Body of pancreas (tissue), 4 donors: ENCODE results near the gene SPATS2. TPM values are rescaled to one million over a fixed set of nuclear protein-coding genes. Genes with fewer than 3 reads are reported as not detected.

Experiments used
- ATAC-seq: fragments of 150-250 bp; one replicate; pipeline ENCODE4 v1.9.1; 2016
- DNase-seq, 4 donors: peaks; one replicate each; pipeline ENCODE4 v3.0.0-alpha.2; 2019
- H3K27ac ChIP-seq, 4 donors: fragments of 200-600 bp; sonication (generic); 1 replicate in 3 of 4; 2 replicates in 1 of 4; pipeline versions ENCODE4 v1.5.1 to v1.6.1; 2016 to 2019; ENCODE audit warnings: mild to moderate bottlenecking in 1 of 4, mixed read lengths in 1 of 4, moderate library complexity in 1 of 4
- H3K27me3 ChIP-seq, 2 donors: fragments of 200-600 bp; sonication (generic); one replicate each; pipeline ENCODE4 v1.6.0; 2016; ENCODE audit warnings: mild to moderate bottlenecking in 1 of 2
- H3K36me3 ChIP-seq, 2 donors: fragments of 200-600 bp; sonication (generic); replicated peaks in 1 of 2; 2 replicates each; pipeline ENCODE4 v1.5.1; 2016; ENCODE audit warnings: low read depth in 2 of 2; ENCODE audit not compliant: insufficient read depth in 1 of 2
- H3K4me1 ChIP-seq: fragments of 200-600 bp; sonication (generic); one replicate; pipeline ENCODE4 v1.6.0; 2016
- H3K4me3 ChIP-seq, 2 donors: fragments of 200-600 bp; sonication (generic); 1 replicate in 1 of 2; 2 replicates in 1 of 2; pipeline ENCODE4 v1.5.1; 2016 to 2019
- H3K9me3 ChIP-seq, 3 donors: fragments of 200-600 bp; sonication (generic); 1 replicate in 2 of 3; 2 replicates in 1 of 3; pipeline ENCODE4 v1.5.1; 2016
- POLR2A ChIP-seq, 3 donors: fragments of 450-650 bp; IDR thresholded peaks; one replicate each; pipeline ENCODE4 v1.6.1; 2016; ENCODE audit warnings: antibody characterized with exemption in 3 of 3, mild to moderate bottlenecking in 2 of 3
- WGBS, 2 donors: methylation state at CpG; one replicate each; pipeline ENCODE4 v1.1.5; 2017; 5-methylcytosine and 5-hydroxymethylcytosine counted together
- intact Hi-C: fragments of 100-400 bp; cut with DNase I; formaldehyde crosslinking; loops from one replicate; pipeline ENCODE4 v1.15.1; 2023
- total RNA-seq, 2 donors: library from RNA; depleted of rRNA; stranded (reverse); fragments of >200 nt; gene quantifications; one replicate each; pipeline ENCODE4 v1.1.0, GENCODE V29; 2016
- TF ChIP-seq, protein P1 (sequence below), 7 experiments: fragments of 450-650 bp in 4 of 7; fragments of 200-600 bp in 3 of 7; sonication (generic) in 3 of 7; IDR thresholded peaks; one replicate each; pipeline ENCODE4 v1.5.1; 2016 to 2019; ENCODE audit warnings: antibody characterized with exemption in 7 of 7

Gene SPATS2
- total RNA-seq, 2 donors from 2014 or later: 10.9 to 17.5 TPM

DNA sequence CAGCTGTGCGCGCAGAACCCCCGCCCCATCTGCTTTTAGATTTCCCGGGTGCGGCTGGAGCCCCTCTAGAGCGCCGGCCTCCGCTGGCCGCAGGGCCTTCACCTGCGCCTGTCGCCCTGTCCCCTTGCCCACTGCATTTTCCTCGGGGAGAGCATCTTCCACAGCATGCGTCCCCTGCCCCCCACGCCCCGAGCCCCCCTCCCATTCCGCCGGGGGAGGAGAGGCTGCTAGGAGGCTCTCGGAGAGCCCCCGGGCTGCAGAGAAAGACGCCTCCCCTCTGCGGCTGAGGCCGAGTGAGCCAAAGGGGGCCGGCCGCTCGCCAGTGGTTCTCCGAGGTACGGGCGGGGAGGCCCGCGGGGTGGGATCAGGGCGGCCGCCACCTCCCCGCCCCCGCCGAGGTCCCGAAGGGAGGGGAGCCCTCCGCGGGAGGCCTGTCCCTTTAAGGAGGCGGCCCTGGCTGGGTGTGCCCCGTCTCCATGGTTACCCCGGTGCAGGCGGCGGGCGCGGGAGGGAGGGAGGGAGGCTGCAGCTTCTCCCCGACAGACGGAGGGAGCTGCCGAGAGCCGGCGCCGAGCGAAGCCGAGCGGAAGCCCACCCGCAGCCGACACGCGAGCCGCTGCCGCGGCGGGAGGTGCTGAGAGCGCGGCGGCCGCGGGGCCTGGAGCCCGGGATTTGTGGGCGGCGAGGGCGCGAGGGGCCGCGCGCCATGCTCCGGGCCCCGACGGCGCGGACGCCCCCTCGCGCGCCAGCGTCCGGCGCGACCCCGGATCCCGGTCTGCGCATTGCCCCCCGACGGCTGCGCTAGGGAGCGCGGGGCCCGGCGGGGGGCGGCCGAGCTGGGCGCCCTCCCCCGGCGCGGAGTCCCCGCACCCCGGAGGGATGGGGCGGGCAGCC is 171.5 kb downstream of the SPATS2 start, which contains the start of gene KCNH3:
Gene KCNH3 (plus strand): TSS at position 521 of the 894 bp plus-strand sequence. CDS start 387 bp downstream, outside the sequence.
- intact Hi-C loops: no loop called here
- no peak for TF ChIP-seq POLR2A (IDR thresholded peaks at IDR 0.05)
- TF ChIP-seq, protein P1, sequence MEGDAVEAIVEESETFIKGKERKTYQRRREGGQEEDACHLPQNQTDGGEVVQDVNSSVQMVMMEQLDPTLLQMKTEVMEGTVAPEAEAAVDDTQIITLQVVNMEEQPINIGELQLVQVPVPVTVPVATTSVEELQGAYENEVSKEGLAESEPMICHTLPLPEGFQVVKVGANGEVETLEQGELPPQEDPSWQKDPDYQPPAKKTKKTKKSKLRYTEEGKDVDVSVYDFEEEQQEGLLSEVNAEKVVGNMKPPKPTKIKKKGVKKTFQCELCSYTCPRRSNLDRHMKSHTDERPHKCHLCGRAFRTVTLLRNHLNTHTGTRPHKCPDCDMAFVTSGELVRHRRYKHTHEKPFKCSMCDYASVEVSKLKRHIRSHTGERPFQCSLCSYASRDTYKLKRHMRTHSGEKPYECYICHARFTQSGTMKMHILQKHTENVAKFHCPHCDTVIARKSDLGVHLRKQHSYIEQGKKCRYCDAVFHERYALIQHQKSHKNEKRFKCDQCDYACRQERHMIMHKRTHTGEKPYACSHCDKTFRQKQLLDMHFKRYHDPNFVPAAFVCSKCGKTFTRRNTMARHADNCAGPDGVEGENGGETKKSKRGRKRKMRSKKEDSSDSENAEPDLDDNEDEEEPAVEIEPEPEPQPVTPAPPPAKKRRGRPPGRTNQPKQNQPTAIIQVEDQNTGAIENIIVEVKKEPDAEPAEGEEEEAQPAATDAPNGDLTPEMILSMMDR (IDR thresholded peaks at IDR 0.05): no peak
- Histone ChIP-seq H3K9me3 (no peaks in the 10 kb centered on the region), H3K36me3 (no peaks in the 10 kb centered on the region), H3K4me3 (peak within 1 kb of the TSS; percentile 33 to 39), H3K4me1 (peaks cover 14% of the 10 kb centered on the region), H3K27me3 (no peaks in the 10 kb centered on the region), H3K27ac (no peak within 1 kb of the TSS)
- ATAC-seq: peak; percentile 82
- peak; percentile 83 to 91 (median 88) for DNase-seq
- 0% methylated on average over 9 to 63 of the region's 107 CpGs for WGBS, 2 donors

DNA sequence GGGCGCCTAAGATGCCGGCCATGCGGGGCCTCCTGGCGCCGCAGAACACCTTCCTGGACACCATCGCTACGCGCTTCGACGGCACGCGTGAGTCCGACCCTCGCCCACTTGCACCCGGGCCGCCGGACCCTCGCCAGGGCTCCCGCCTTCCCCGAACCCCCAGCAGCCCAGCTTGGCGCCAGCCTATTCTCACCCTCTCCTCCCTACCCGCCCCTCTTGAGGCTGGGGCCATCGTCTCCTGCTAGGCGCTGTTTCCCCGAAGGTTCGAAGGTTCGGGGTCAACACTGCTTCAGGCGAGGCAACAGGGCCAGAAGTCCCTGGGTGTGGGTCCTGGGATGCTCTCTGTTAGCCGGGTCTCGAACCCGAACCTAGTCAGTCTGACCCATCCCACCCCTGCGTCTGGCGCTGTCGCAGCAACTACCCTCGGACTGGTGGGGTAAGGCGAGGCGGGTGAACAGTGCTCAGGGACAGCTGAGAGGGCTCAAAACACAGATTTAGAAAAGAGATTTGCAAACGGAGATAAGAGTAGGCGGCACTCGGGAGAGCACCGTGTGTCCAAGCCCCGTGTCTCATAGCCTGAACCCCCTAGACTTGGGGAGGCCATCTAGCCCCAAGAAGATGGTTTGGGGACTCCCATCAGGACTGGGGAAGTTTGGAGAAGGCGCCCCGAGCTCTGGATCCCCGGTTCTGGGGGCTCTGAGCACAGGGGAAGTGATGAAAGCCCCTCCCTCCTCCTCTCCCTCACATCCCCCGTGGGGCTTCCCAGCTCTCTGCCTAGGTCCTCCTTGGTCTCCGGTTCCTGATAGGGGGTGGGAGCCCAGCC is 172.4 kb downstream of the SPATS2 start:
- no peak for TF ChIP-seq POLR2A (IDR thresholded peaks at IDR 0.05)
- TF ChIP-seq, protein P1 (IDR thresholded peaks at IDR 0.05): no peak
- Histone ChIP-seq H3K4me3 (no peak overlapping the region), H3K4me1 (peaks cover 12% of the 10 kb centered on the region), H3K27ac (no peak overlapping the region), H3K27me3 (no peaks in the 10 kb centered on the region), H3K9me3 (no peaks in the 10 kb centered on the region), H3K36me3 (no peaks in the 10 kb centered on the region)
- DNase-seq (no peak), ATAC-seq (no peak)
- intact Hi-C loops: no loop called here
- WGBS, 2 donors: 53 to 54% methylated on average over 21 to 31 of the region's 47 CpGs

DNA sequence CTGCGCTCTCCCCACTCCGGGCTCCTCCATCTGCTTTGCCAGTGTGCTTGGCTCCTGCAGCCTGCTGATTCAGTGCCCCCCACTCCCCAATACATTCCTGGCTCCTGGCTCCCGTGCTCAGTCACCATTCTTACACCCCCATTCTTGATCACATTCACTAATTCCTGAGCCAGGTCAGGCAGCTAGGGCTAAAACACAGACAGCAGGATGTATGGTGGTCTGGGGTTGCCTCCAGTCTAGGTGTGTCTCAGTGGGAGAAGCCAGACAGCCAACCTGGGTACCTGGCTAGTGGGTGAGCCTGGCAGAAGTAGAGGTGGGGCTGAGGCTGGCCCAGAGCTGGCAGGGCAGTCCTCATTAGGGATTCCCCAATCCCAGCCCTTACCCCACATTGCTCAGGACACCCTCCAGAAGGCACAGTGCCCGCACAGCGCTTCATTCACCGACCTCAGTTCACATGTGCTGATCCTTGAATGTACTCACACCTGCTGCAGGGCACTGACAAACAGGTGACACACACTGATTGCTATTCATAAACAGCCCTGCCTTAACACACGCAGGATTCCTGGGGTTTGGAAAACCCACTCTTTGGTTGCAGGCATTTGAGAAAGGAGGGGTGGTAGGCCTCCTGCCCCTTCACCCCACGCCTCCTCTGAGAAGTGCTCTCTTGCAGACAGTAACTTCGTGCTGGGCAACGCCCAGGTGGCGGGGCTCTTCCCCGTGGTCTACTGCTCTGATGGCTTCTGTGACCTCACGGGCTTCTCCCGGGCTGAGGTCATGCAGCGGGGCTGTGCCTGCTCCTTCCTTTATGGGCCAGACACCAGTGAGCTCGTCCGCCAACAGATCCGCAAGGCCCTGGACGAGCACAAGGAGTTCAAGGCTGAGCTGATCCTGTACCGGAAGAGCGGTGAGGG is 173.2 kb downstream of the SPATS2 start:
- Histone ChIP-seq H3K4me3 (no peak overlapping the region), H3K27me3 (no peaks in the 10 kb centered on the region), H3K9me3 (no peaks in the 10 kb centered on the region), H3K4me1 (peaks cover 12% of the 10 kb centered on the region), H3K36me3 (no peaks in the 10 kb centered on the region), H3K27ac (no peak overlapping the region)
- DNase-seq (peak in 1 of 4 donors; percentile 6), ATAC-seq (no peak)
- TF ChIP-seq, protein P1 (IDR thresholded peaks at IDR 0.05): no peak
- TF ChIP-seq POLR2A (IDR thresholded peaks at IDR 0.05): no peak
- intact Hi-C loops: no loop called here
- WGBS, 2 donors: 75 to 81% methylated on average over 9 to 21 of the region's 21 CpGs

DNA sequence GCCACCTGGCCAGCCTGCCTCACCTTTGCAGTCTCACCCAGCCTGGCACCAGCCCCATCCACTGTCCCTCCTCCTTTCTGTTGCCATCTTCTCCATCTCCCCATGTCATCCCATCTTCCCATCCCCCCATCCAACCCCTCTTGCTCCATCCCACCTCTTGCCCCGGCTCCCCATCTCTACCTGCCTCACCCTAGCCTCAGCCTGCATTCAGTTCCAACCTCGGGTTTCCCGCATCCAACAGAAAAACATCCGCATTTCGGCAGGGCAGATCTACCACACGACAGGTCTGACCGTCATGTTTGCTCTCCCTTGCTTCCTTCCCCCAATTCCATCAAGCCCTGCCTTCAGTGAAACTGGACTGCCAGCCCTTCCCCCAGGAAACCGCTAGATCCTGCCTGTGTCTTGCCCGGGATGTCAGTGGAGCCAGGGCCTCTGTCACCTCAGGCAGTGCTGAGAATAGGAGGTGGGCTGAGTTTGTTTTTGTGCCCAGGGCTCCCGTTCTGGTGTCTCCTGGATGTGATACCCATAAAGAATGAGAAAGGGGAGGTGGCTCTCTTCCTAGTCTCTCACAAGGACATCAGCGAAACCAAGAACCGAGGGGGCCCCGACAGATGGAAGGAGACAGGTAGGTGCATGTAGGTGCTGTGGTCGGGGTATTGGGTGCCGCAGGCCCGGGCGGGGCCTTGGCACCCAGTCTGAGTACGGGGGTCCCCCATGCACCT is 174.0 kb downstream of the SPATS2 start:
- Histone ChIP-seq H3K27me3 (no peaks in the 10 kb centered on the region), H3K9me3 (no peaks in the 10 kb centered on the region), H3K36me3 (no peaks in the 10 kb centered on the region), H3K27ac (no peak overlapping the region), H3K4me1 (peaks cover 12% of the 10 kb centered on the region), H3K4me3 (no peak overlapping the region)
- intact Hi-C loops: no loop called here
- no peak for TF ChIP-seq POLR2A (IDR thresholded peaks at IDR 0.05)
- TF ChIP-seq, protein P1 (IDR thresholded peaks at IDR 0.05): no peak
- 84 to 91% methylated on average over 13 to 18 of the region's 18 CpGs for WGBS, 2 donors
- DNase-seq: no peak
- no peak for ATAC-seq
